Peyer's patch (tissue), 4 donors: ENCODE results near the gene TACC2. TPM values are rescaled to one million over a fixed set of nuclear protein-coding genes. Genes with fewer than 3 reads are reported as not detected.
"Not testable (repeated sequence)": the region's sequence is repeated elsewhere in the genome, so short reads cannot be mapped to it uniquely, and the experiment has no call there.

Experiments used
- DNase-seq, 3 donors: peaks; one replicate each; pipeline ENCODE4 v3.0.0-alpha.2; 2017 to 2019
- H3K27ac ChIP-seq, 4 donors: fragments of 200-600 bp; sonication (generic); one replicate each; pipeline ENCODE4 v1.5.1; 2016 to 2019
- H3K27me3 ChIP-seq, 2 donors: fragments of 200-600 bp; sonication (generic); one replicate each; pipeline ENCODE4 v1.5.1; 2019
- H3K36me3 ChIP-seq, 3 donors: fragments of 200-600 bp; sonication (generic); one replicate each; pipeline ENCODE4 v1.5.1; 2016 to 2019
- H3K4me1 ChIP-seq, 4 donors: fragments of 200-600 bp; sonication (generic); one replicate each; pipeline ENCODE4 v1.5.1; 2016 to 2019
- H3K4me3 ChIP-seq, 4 donors: fragments of 200-600 bp; sonication (generic); 1 replicate in 3 of 4; 2 replicates in 1 of 4; pipeline ENCODE4 v1.5.1; 2016 to 2019; ENCODE audit warnings: mild to moderate bottlenecking in 1 of 4
- H3K9me3 ChIP-seq, 4 donors: fragments of 200-600 bp; sonication (generic); one replicate each; pipeline ENCODE4 v1.5.1; 2016 to 2019; ENCODE audit warnings: mild to moderate bottlenecking in 1 of 4
- POLR2A ChIP-seq, 2 donors: fragments of 450-650 bp; IDR thresholded peaks; one replicate each; pipeline ENCODE4 v1.5.1; 2017; ENCODE audit warnings: antibody characterized with exemption in 2 of 2, mild to moderate bottlenecking in 2 of 2, moderate library complexity in 2 of 2
- total RNA-seq, 4 donors: library from RNA; depleted of rRNA; stranded (reverse); fragments of >200 nt; gene quantifications; one replicate each; pipeline ENCODE4 v1.1.0, GENCODE V29; 2016
- TF ChIP-seq, protein P1 (sequence below), 6 experiments: fragments of 450-650 bp in 4 of 6; fragments of 200-600 bp in 2 of 6; sonication (generic) in 1 of 6; IDR thresholded peaks; one replicate each; pipeline ENCODE4 v1.5.1; 2017 to 2019; ENCODE audit warnings: antibody characterized with exemption in 6 of 6, mild to moderate bottlenecking in 3 of 6, moderate library complexity in 1 of 6

TACC2 gene
- total RNA-seq, 4 donors from 2014 or later: 91.6 to 140 (median 109) TPM

GRCh38 chr10:122087436-122087835, 98.5 kb downstream of the TACC2 start:
- H3K27me3 ChIP-seq: no peaks in the 10 kb centered on the region
- no peak for TF ChIP-seq POLR2A (IDR thresholded peaks at IDR 0.05)
- TF ChIP-seq, protein P1, sequence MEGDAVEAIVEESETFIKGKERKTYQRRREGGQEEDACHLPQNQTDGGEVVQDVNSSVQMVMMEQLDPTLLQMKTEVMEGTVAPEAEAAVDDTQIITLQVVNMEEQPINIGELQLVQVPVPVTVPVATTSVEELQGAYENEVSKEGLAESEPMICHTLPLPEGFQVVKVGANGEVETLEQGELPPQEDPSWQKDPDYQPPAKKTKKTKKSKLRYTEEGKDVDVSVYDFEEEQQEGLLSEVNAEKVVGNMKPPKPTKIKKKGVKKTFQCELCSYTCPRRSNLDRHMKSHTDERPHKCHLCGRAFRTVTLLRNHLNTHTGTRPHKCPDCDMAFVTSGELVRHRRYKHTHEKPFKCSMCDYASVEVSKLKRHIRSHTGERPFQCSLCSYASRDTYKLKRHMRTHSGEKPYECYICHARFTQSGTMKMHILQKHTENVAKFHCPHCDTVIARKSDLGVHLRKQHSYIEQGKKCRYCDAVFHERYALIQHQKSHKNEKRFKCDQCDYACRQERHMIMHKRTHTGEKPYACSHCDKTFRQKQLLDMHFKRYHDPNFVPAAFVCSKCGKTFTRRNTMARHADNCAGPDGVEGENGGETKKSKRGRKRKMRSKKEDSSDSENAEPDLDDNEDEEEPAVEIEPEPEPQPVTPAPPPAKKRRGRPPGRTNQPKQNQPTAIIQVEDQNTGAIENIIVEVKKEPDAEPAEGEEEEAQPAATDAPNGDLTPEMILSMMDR (IDR thresholded peaks at IDR 0.05): no peak
- H3K4me1 ChIP-seq: no peaks in the 10 kb centered on the region
- H3K9me3 ChIP-seq: no peaks in the 10 kb centered on the region
- peaks cover 0 to 9% (median 0%) of the 10 kb centered on the region in 3 donors for H3K36me3 ChIP-seq
- H3K4me3 ChIP-seq: no peak overlapping the region
- H3K27ac ChIP-seq: no peak overlapping the region
- DNase-seq: peak in 1 of 3 donors; percentile 33

DNA sequence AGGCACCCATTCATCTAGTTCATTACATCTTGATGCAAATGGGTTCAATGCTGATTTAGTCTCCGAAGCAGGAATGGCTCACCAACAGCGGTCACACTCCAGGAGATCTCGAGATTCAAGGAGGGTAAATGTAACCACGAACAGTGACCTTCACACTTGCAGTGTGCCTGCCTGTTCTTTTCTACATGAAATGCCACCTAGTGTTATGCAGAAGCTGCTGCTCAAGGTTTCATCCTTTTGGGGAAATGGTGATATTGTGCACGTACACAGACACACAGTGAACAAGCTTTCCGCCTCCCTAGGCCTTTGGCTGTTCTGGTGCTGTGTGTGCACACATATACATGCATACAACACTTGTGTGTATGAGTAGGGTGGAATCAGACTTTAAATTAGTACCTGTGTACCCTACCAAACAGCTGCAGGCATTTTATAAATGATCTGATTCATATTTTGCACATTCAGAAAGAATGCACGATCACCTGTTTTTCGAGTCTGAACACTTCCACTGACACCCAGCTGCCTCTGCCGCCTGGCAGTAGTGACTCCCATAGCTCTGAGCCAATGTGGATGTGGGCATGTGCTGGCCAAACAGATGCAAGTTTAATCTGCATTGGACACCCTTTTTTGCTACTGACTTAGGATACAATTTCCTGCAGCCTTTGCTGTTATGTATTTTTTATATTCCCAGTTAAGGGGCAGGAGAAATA, 100.5 kb downstream of the TACC2 start:
- no peaks in the 10 kb centered on the region for H3K4me1 ChIP-seq
- no peak overlapping the region for H3K27ac ChIP-seq
- TF ChIP-seq, protein P1 (IDR thresholded peaks at IDR 0.05): no peak
- no peak for TF ChIP-seq POLR2A (IDR thresholded peaks at IDR 0.05)
- H3K36me3 ChIP-seq: peaks cover 0 to 9% (median 0%) of the 10 kb centered on the region in 3 donors
- DNase-seq: peak in 1 of 3 donors; percentile 5
- no peaks in the 10 kb centered on the region for H3K9me3 ChIP-seq
- no peak overlapping the region for H3K4me3 ChIP-seq
- no peaks in the 10 kb centered on the region for H3K27me3 ChIP-seq

DNA sequence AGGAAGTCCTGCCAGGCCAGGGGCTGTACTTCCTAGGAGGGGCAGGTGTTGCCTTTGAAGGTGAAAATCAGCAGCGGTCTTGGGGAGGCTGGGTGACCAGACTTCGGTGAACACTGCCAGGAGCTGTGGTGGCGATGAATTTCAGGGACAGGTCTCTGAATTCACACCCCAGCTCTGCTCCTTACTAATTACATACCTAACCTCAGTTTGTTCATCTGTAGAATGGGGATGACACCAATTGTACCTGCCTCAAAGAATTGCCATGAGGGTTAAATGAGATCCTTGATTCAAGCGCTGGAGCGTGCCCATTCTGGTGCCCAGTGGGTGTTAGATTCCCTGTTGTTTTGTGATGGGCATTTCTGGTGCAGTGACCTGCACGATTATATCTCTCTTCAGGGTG, 102.8 kb downstream of the TACC2 start:
- Histone ChIP-seq H3K27ac (no peak overlapping the region), H3K36me3 (peaks cover 0 to 9% (median 0%) of the 10 kb centered on the region in 3 donors), H3K4me3 (no peak overlapping the region), H3K4me1 (no peaks in the 10 kb centered on the region), H3K27me3 (no peaks in the 10 kb centered on the region), H3K9me3 (no peaks in the 10 kb centered on the region)
- no peak for DNase-seq
- TF ChIP-seq POLR2A (IDR thresholded peaks at IDR 0.05): no peak
- TF ChIP-seq, protein P1 (IDR thresholded peaks at IDR 0.05): no peak

DNA sequence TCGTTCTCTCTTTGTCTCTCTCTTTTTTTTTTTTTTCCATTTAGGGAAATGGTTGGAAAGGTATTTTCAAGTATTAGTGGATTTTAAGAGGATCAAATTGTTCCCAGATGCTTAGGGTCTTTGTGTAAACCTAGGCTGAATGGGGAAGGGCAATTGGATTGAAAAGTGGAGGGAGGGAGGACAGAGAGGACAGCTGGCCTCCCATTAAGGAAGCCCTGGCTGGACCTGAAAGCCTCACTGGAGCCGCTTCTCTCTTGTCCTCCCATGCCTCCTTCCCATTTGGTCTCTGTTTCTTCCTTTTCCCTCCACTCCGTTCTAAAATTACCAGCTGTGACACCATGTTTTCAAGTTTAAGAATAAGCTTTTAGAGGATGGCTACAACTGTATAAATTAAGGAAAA, 104.1 kb downstream of the TACC2 start:
- no peak for TF ChIP-seq POLR2A (IDR thresholded peaks at IDR 0.05)
- TF ChIP-seq, protein P1 (IDR thresholded peaks at IDR 0.05): no peak
- no peak for DNase-seq
- Histone ChIP-seq H3K27me3 (no peaks in the 10 kb centered on the region), H3K27ac (no peak overlapping the region), H3K4me1 (no peaks in the 10 kb centered on the region), H3K4me3 (no peak overlapping the region), H3K36me3 (peaks cover 0 to 9% (median 0%) of the 10 kb centered on the region in 3 donors), H3K9me3 (no peaks in the 10 kb centered on the region)

- not testable (repeated sequence) for H3K9me3 ChIP-seq, H3K36me3 ChIP-seq, H3K27me3 ChIP-seq, H3K4me1 ChIP-seq, H3K4me3 ChIP-seq, DNase-seq, H3K27ac ChIP-seq
Observed at GRCh38 chr10:122096181-122096580, 107.2 kb downstream of the TACC2 start.

DNA sequence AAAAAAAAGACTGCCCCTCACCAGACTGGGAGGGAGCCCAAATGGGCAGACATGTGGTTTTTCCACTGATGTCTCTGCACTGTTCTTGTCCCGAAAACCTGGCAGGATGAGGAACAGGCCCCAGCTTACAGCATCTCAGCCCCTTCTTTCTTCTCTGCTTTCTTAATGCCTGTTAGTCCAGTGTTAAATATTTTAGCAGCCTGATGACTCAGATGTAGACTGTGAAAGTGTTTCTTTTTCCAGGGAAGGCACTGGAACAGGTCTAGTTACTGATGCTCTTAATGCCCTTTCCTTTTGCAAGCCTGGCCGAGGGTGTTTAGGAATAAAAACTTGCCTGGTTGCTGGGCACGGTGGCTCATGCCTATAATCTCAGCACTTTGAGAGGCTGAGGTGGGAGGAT, 107.7 kb downstream of the TACC2 start:
- no peak for DNase-seq
- no peak for TF ChIP-seq POLR2A (IDR thresholded peaks at IDR 0.05)
- TF ChIP-seq, protein P1 (IDR thresholded peaks at IDR 0.05): no peak
- H3K9me3 ChIP-seq: no peaks in the 10 kb centered on the region
- H3K36me3 ChIP-seq: no peaks in the 10 kb centered on the region
- H3K27me3 ChIP-seq: no peaks in the 10 kb centered on the region
- no peak overlapping the region for H3K4me3 ChIP-seq
- no peak overlapping the region for H3K27ac ChIP-seq
- H3K4me1 ChIP-seq: no peaks in the 10 kb centered on the region
